Measurements from ENCODE around the gene FOSL1.

DNA sequence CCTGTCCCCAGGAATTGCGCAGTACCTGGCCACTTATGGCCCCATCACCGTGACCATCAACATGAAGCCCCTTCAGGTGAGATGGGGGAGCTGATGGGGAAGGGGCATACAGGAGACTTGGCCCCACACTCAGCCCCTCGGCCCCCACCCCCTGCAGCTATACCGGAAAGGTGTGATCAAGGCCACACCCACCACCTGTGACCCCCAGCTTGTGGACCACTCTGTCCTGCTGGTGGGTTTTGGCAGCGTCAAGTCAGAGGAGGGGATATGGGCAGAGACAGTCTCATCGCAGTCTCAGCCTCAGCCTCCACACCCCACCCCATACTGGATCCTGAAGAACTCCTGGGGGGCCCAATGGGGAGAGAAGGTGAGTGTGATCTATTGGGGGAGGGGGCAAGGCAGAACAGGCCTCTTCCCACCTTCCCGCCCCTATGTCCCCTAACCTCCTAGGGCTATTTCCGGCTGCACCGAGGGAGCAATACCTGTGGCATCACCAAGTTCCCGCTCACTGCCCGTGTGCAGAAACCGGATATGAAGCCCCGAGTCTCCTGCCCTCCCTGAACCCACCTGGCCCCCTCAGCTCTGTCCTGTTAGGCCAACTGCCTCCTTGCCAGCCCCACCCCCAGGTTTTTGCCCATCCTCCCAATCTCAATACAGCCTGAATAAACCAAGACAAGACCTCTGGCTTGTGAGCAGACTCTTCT, 17.0 kb downstream of the FOSL1 start:
- TF ChIP-seq EZH2 (IDR thresholded peaks at IDR 0.05; ENCODE audit: low read depth, unreplicated experiment) (no peak), POLR2AphosphoS5 (IDR thresholded peaks at IDR 0.05; ENCODE audit: low read depth) (no peak), EZH2phosphoT487 (IDR thresholded peaks at IDR 0.05; ENCODE audit: unreplicated experiment) (no peak), CREB1 (CRISPR knock-in tag; IDR thresholded peaks at IDR 0.05; ENCODE audit: low read depth) (no peak), JUNB (IDR thresholded peaks at IDR 0.05; ENCODE audit: unreplicated experiment) (no peak)
- TF ChIP-seq, protein P1, sequence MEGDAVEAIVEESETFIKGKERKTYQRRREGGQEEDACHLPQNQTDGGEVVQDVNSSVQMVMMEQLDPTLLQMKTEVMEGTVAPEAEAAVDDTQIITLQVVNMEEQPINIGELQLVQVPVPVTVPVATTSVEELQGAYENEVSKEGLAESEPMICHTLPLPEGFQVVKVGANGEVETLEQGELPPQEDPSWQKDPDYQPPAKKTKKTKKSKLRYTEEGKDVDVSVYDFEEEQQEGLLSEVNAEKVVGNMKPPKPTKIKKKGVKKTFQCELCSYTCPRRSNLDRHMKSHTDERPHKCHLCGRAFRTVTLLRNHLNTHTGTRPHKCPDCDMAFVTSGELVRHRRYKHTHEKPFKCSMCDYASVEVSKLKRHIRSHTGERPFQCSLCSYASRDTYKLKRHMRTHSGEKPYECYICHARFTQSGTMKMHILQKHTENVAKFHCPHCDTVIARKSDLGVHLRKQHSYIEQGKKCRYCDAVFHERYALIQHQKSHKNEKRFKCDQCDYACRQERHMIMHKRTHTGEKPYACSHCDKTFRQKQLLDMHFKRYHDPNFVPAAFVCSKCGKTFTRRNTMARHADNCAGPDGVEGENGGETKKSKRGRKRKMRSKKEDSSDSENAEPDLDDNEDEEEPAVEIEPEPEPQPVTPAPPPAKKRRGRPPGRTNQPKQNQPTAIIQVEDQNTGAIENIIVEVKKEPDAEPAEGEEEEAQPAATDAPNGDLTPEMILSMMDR (conservative IDR thresholded peaks at IDR 0.05; ENCODE audit: low read depth in 2 of 2) = no peak
- TF ChIP-seq, protein P2, sequence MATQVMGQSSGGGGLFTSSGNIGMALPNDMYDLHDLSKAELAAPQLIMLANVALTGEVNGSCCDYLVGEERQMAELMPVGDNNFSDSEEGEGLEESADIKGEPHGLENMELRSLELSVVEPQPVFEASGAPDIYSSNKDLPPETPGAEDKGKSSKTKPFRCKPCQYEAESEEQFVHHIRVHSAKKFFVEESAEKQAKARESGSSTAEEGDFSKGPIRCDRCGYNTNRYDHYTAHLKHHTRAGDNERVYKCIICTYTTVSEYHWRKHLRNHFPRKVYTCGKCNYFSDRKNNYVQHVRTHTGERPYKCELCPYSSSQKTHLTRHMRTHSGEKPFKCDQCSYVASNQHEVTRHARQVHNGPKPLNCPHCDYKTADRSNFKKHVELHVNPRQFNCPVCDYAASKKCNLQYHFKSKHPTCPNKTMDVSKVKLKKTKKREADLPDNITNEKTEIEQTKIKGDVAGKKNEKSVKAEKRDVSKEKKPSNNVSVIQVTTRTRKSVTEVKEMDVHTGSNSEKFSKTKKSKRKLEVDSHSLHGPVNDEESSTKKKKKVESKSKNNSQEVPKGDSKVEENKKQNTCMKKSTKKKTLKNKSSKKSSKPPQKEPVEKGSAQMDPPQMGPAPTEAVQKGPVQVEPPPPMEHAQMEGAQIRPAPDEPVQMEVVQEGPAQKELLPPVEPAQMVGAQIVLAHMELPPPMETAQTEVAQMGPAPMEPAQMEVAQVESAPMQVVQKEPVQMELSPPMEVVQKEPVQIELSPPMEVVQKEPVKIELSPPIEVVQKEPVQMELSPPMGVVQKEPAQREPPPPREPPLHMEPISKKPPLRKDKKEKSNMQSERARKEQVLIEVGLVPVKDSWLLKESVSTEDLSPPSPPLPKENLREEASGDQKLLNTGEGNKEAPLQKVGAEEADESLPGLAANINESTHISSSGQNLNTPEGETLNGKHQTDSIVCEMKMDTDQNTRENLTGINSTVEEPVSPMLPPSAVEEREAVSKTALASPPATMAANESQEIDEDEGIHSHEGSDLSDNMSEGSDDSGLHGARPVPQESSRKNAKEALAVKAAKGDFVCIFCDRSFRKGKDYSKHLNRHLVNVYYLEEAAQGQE (IDR thresholded peaks at IDR 0.05; ENCODE audit: unreplicated experiment) = no peak
- TF ChIP-seq, protein P3, sequence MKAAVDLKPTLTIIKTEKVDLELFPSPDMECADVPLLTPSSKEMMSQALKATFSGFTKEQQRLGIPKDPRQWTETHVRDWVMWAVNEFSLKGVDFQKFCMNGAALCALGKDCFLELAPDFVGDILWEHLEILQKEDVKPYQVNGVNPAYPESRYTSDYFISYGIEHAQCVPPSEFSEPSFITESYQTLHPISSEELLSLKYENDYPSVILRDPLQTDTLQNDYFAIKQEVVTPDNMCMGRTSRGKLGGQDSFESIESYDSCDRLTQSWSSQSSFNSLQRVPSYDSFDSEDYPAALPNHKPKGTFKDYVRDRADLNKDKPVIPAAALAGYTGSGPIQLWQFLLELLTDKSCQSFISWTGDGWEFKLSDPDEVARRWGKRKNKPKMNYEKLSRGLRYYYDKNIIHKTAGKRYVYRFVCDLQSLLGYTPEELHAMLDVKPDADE (IDR thresholded peaks at IDR 0.05) = no peak

Data from GM23338 (cell line).